COLO668 (cell line): ENCODE measurements around the gene SUPV3L1.
"Not testable (repeated sequence)": the region's sequence is repeated elsewhere in the genome, so short reads cannot be mapped to it uniquely, and the experiment has no call there.

Experiments
- DNase-seq: peaks from one replicate; lab custom pipeline; 2025; ENCODE audit not compliant: unreplicated experiment; lab: John Stamatoyannopoulos, UW

Gene SUPV3L1

GRCh38 chr10:69228151-69228550, 48.1 kb downstream of the SUPV3L1 start:
- DNase-seq, result no peak

- DNase-seq, result no peak
Observed at GRCh38 chr10:69229616-69229916, 49.5 kb downstream of the SUPV3L1 start.

DNA sequence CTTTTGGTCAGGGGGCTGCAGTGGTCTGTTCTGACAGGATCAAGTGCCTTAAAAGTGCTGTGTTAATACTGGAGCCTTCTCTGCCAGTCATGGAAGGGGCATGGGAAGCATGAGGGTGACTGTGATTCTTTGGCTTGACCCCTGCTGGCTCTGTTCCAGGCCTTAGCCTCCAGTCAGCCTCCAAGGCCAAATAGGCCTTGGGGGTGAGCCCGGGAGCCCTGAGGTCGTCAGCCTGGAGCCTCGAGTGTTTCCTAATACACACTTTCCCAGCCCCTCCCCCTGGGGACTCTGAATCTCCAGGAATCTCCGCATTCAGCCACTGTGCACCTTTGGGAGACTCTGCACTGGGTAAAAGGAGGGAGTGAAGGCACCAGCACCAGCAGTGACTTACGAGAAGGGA, 50.1 kb downstream of the SUPV3L1 start:
- no peak for DNase-seq

- no peak for DNase-seq
Observed at GRCh38 chr10:69232252-69232651, 52.2 kb downstream of the SUPV3L1 start.

DNA sequence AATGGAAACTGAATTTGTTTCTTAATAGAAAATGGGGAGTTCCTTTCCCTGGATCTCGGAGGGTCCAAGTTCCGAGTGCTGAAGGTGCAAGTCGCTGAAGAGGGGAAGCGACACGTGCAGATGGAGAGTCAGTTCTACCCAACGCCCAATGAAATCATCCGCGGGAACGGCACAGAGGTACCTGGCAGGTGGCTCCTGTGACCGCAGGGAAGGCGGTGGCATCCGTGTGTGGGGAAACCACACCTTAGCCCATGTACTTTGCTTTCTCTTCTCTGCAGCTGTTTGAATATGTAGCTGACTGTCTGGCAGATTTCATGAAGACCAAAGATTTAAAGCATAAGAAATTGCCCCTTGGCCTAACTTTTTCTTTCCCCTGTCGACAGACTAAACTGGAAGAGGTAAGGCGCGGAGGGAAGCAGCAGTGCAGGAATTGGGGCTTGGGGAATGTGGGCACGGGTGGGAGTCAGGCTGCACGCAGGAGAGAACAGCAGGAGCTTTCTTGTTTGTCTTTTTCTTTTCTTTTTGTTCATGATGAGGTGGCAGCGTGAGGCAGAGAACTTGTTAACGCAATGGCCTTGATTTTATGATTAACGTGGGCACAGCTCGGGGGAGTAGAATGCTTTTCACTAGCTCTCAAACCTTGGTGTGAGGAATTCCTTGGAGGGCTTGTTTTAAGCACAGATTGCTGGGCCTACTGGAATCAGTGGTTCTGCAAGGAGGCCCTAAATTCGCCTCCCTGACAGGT, 52.9 kb downstream of the SUPV3L1 start:
- no peak for DNase-seq

DNA sequence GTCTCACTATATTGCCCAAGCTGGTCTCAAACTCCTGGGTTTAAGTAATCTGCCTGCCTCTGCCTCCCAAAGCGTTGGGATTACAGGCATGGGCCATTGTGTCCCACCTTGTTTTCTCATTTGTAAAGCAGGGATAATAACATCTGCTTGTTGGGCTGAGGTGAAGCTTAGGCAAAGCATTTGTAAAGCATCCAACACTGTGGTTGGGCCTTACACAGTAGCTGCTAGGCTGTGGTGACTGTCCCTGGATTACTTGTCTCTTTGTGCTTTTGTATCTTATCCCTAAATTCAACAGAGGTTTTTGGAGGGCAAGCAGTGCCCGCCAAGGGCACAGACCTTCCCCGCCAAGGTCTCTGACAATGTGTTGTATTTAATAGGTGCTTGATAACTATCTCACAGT, 54.4 kb downstream of the SUPV3L1 start:
- DNase-seq, result no peak

DNA sequence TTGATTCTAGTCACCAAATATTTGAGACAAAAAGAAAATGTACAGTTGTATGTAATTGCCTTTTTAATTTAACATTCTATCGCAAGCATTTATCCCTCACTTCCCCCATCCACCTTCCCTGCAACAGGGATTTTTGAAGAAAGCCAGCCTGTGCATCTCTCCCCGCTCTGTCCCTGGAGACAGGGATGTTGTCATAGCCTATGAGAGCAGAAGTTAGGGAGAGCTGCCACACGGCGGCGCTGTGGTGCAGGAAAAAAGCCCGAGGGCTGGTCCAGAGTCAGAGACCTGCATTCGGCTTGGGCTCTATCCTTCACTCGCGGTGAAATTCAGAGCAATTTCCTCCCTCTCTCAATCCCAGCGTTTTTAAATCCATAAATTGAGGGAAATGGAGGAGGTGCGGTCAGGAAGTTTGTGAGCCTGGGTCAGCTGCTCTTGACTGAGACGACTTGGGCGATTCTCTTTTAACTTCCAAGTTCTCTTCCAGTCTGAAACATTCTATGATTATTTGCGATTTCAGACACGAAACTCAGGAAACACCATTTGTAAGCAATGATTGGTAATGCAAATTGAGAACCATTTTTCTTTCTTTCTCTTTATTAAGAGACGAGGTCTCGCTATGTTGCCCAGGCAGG, 57.6 kb downstream of the SUPV3L1 start:
- peak; percentile 66 for DNase-seq

GRCh38 chr10:69239136-69239535, 59.1 kb downstream of the SUPV3L1 start:
- no peak for DNase-seq

GRCh38 chr10:69239816-69240434, 59.9 kb downstream of the SUPV3L1 start:
- DNase-seq, result no peak

GRCh38 chr10:69240455-69240854, 60.4 kb downstream of the SUPV3L1 start:
- no peak for DNase-seq

DNA sequence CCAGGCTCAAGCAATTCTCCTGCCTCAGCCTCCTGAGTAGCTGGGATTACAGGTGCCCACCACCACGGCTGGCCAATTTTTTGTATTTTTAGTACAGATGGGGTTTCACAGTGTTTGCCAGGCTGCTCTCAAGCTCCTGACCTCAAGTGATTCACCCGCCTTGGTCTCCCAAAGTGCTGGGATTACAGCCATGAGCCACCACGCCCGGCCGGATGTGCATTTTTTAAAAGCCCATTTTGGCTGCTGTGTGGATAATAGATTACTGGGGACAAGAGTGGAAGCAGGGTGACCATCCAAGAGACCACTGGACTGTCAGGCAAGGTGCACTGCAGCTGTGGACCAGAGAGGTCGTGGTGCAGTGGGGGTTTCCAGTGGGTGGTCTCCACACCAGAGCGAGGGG, 61.5 kb downstream of the SUPV3L1 start:
- DNase-seq, result no peak

- DNase-seq, result no peak
Observed at GRCh38 chr10:69242040-69242851, 62.2 kb downstream of the SUPV3L1 start.

GRCh38 chr10:69242852-69243212, 62.8 kb downstream of the SUPV3L1 start:
- DNase-seq, result no peak

GRCh38 chr10:69243817-69244216, 63.8 kb downstream of the SUPV3L1 start:
- DNase-seq, result no peak

DNA sequence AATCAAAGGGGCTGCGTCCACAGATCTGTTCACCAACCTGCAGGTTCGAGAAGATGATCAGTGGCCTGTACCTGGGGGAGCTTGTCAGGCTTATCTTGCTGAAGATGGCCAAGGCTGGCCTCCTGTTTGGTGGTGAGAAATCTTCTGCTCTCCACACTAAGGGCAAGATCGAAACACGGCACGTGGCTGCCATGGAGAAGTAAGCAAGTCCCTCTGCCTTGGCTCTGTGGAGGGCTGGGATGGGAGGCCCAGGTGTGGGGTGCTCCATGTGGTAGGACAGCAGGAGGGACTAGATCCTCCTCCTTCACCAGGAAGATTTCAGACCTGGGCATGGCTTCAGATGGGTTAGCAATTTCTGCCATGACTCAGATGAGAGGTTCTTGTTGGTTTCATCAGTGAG, 66.0 kb downstream of the SUPV3L1 start:
- no peak for DNase-seq

DNA sequence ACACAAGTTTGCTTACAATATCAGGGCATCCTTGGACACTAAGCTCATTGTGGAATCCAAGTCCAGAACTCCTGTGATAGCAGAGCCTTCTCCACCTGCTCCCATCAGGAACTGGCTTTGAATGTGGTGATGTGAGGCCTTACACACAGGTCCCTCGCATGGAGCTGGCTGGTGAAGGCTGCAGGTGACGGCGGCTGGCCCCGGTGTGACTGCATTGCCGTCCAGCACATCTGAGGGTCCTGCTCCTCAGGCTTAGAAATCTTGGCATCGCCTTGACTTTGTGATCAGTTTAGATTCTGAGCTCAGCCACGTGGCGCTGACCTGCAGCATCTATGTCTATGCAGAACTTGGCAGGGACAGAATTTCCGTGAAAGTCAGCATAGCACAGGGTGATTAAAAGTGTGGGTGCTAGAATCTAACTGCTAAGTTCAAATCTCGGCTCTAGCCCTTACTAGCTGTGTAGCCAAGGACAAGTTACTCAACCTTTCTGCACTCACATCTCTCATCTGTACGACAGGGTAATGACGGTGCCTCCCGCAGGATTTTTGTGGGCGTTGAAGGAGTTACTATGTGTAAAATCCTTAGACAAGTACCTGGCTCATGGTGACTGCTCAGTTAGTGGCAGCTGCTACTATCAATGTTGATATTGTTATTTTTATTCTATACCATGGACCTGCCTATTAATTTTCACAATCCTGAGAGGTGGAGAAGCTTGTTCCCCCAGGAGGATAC, 66.7 kb downstream of the SUPV3L1 start:
- DNase-seq, result no peak

DNA sequence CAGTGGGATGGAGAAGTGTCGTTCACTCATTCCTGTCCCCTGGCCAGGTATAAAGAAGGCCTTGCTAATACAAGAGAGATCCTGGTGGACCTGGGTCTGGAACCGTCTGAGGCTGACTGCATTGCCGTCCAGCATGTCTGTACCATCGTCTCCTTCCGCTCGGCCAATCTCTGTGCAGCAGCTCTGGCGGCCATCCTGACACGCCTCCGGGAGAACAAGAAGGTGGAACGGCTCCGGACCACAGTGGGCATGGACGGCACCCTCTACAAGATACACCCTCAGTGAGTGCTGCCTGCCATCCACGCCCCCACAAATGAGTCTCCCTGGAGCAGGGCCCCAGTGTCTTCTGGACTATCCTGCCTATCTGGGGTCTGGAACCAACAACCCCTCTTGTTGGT, 67.3 kb downstream of the SUPV3L1 start:
- no peak for DNase-seq

GRCh38 chr10:69248117-69248730, 68.2 kb downstream of the SUPV3L1 start:
- DNase-seq, result no peak

DNA sequence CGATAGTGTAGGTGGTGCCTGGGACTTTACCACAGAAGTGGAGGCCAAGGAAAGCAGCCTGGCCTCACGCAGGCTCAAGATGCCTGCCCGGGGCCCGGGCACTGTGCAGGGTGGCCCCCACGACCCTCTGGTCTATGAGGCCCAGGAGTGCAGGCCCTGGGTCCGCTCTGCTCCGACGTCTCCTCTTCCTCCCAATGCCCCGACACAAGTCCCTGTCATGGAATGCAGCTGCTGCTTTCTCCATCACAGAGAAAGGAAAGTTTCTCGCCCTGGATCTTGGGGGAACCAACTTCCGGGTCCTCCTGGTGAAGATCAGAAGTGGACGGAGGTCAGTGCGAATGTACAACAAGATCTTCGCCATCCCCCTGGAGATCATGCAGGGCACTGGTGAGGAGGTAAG, 70.0 kb downstream of the SUPV3L1 start:
- DNase-seq, result no peak

DNA sequence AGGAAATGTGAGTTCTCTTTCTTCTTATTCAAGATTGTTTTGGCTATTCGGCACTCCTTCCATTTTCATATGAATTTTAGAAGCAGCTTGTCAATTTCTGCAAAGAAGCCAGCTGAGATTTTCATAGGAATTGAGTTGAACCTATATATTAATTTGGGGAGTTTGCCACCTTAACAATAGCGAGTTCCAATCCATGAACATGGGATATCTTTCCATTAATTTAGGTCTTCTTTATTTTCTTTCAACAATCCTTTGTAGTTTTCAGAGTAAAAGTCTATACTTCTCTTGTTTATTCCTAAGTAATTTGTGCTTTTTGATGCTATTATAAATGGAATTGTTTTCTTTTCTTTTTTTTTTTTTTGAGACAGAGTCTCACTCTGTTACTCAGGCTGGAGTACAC, 71.4 kb downstream of the SUPV3L1 start:
- DNase-seq, result not testable (repeated sequence)

DNA sequence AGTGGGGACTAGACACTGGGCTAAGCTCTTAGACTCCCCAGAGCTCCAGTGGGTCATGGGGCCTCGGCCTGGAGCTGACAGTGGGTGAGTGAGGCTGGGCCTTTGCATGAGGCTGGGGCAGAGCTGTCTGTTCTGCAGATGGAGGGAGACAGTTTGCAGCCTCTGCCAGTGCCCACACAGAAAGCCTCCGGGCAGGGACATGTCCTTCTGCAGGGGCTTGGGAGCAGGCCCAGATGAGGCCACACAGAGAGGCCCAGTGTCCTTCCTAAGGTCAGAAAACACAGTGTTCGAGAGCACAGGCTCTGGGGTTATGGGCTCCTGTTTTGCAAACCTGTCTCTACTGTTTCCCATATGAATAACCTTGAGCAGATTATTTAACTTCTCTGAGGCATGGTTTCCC, 73.1 kb downstream of the SUPV3L1 start:
- DNase-seq, result no peak
